GM18520 (cell line): ENCODE measurements around the gene SIRPG.
"Not testable (repeated sequence)": the region's sequence is repeated elsewhere in the genome, so short reads cannot be mapped to it uniquely, and the experiment has no call there.

Source experiments
- ATAC-seq: cut with Tn5 transposase; IDR thresholded peaks from one replicate; pipeline ENCODE4 v1.9.1; 2021; ENCODE audit not compliant: unreplicated experiment

Gene SIRPG

GRCh38 chr20:1636621-1637020 is 21.0 kb downstream of the SIRPG start:
- no peak for ATAC-seq

GRCh38 chr20:1635291-1635979 is 22.1 kb downstream of the SIRPG start:
- no peak for ATAC-seq

GRCh38 chr20:1633535-1633934 is 24.0 kb downstream of the SIRPG start:
- ATAC-seq = no peak

- no peak for ATAC-seq
Observed at GRCh38 chr20:1632178-1632577, 25.4 kb downstream of the SIRPG start.

- no peak for ATAC-seq
Observed at GRCh38 chr20:1631309-1632151, 26.0 kb downstream of the SIRPG start.

- no peak for ATAC-seq
Observed at GRCh38 chr20:1630186-1630585, 27.4 kb downstream of the SIRPG start.

GRCh38 chr20:1629321-1629720 is 28.3 kb downstream of the SIRPG start:
- ATAC-seq = no peak

GRCh38 chr20:1628621-1629020 is 29.0 kb downstream of the SIRPG start:
- no peak for ATAC-seq

- ATAC-seq = no peak
Observed at GRCh38 chr20:1627200-1627550, 30.4 kb downstream of the SIRPG start.

- ATAC-seq = no peak
Observed at GRCh38 chr20:1626528-1627199, 30.9 kb downstream of the SIRPG start.

GRCh38 chr20:1625083-1625690 is 32.4 kb downstream of the SIRPG start:
- no peak for ATAC-seq

- ATAC-seq = no peak
Observed at GRCh38 chr20:1623501-1624205, 33.9 kb downstream of the SIRPG start.

- ATAC-seq = no peak
Observed at GRCh38 chr20:1622450-1622849, 35.1 kb downstream of the SIRPG start.

GRCh38 chr20:1621316-1621715 is 36.3 kb downstream of the SIRPG start:
- ATAC-seq = no peak

GRCh38 chr20:1619861-1620444 is 37.6 kb downstream of the SIRPG start, which contains the start of gene SIRPB1:
TSS of gene SIRPB1 (minus strand) at chr20:1620009. CDS start at chr20:1619944, 65 bp downstream.
- no peak for ATAC-seq

- no peak for ATAC-seq
Observed at GRCh38 chr20:1618954-1619540, 38.5 kb downstream of the SIRPG start.

- ATAC-seq = no peak
Observed at GRCh38 chr20:1618479-1618878, 39.1 kb downstream of the SIRPG start.

GRCh38 chr20:1616858-1617434 is 40.6 kb downstream of the SIRPG start:
- ATAC-seq = no peak

GRCh38 chr20:1610404-1610803 is 47.2 kb downstream of the SIRPG start:
- not testable (repeated sequence) for ATAC-seq
